ENCODE data around the gene SNAI3.

- TF ChIP-seq REST (IDR thresholded peaks at IDR 0.05; ENCODE audit: insufficient read depth in 1 of 2, low read depth in 2 of 2, low read length in 2 of 2) (no peak), TAF1 (IDR thresholded peaks at IDR 0.05; ENCODE audit: borderline replicate concordance, insufficient read depth, low read length) (no peak), SIN3A (IDR thresholded peaks at IDR 0.05; ENCODE audit: borderline replicate concordance, insufficient read depth, low read length) (no peak), POLR2AphosphoS5 (IDR thresholded peaks at IDR 0.05; ENCODE audit: low read depth, low read length) (no peak), FOXP2 (optimal IDR thresholded peaks at IDR 0.05; ENCODE audit: borderline replicate concordance, extremely low read depth, extremely low read length, insufficient read depth) (no peak)
Measured at GRCh38 chr16:88731699-88732098, 45.4 kb upstream of the SNAI3 start.

Data from PFSK-1 (cell line).